MM.1S (cell line): ENCODE measurements around the gene RPL18A.

ENCODE experiments used
- DNase-seq: peaks from one replicate; pipeline ENCODE4 v3.0.0-alpha.2; 2015
- H2AFZ ChIP-seq: fragments of 300-600 bp; sonication (generic); 2 replicates; pipeline ENCODE4 v1.6.0; 2016; ENCODE audit warnings: antibody characterized with exemption, low read length
- H3F3A ChIP-seq: fragments of 300-600 bp; sonication (generic); 2 replicates; pipeline ENCODE4 v1.6.1; 2016; ENCODE audit warnings: mild to moderate bottlenecking, antibody characterized with exemption, low read length, moderate library complexity, mixed read lengths; ENCODE audit not compliant: insufficient read depth
- H3K27ac ChIP-seq: fragments of 300-600 bp; sonication (generic); 2 replicates; pipeline ENCODE4 v1.5.1; 2016; ENCODE audit warnings: mild to moderate bottlenecking, low read length
- H3K27me3 ChIP-seq: fragments of 300-600 bp; sonication (generic); replicated peaks from 2 replicates; pipeline ENCODE4 v1.6.0; 2016; ENCODE audit warnings: low read length; ENCODE audit not compliant: insufficient read depth
- H3K36me3 ChIP-seq: fragments of 300-600 bp; sonication (generic); replicated peaks from 2 replicates; pipeline ENCODE4 v1.6.1; 2016; ENCODE audit warnings: mild to moderate bottlenecking, low read length, mixed read lengths; ENCODE audit not compliant: insufficient read depth
- H3K4me1 ChIP-seq: fragments of 300-600 bp; sonication (generic); 2 replicates; pipeline ENCODE4 v1.6.1; 2016; ENCODE audit warnings: low read length, mixed read lengths
- H3K4me2 ChIP-seq: fragments of 300-600 bp; sonication (generic); 2 replicates; pipeline ENCODE4 v1.6.0; 2016; ENCODE audit warnings: low read depth, low read length
- H3K4me3 ChIP-seq: fragments of 300-600 bp; sonication (generic); 2 replicates; pipeline ENCODE4 v1.5.1; 2016; ENCODE audit warnings: low read length, mixed read lengths
- H3K79me2 ChIP-seq: fragments of 300-600 bp; sonication (generic); 2 replicates; pipeline ENCODE4 v1.6.1; 2016; ENCODE audit warnings: mixed run types, low read length, mixed read lengths
- H3K9ac ChIP-seq: fragments of 300-600 bp; sonication (generic); 2 replicates; pipeline ENCODE4 v1.6.1; 2016; ENCODE audit warnings: low read length, mixed read lengths
- H3K9me2 ChIP-seq: fragments of 300-600 bp; sonication (generic); replicated peaks from 2 replicates; pipeline ENCODE4 v1.6.1; 2016; ENCODE audit warnings: mild to moderate bottlenecking, low read length, mixed read lengths; ENCODE audit not compliant: insufficient read depth
- H3K9me3 ChIP-seq: fragments of 300-600 bp; sonication (generic); replicated peaks from 2 replicates; pipeline ENCODE4 v1.6.1; 2016; ENCODE audit warnings: mild to moderate bottlenecking, low read length, mixed read lengths; ENCODE audit not compliant: insufficient read depth
- H4K20me1 ChIP-seq: fragments of 300-600 bp; sonication (generic); 2 replicates; pipeline ENCODE4 v1.6.1; 2016; ENCODE audit warnings: mild to moderate bottlenecking, low read length, moderate library complexity, mixed read lengths; ENCODE audit not compliant: insufficient read depth
- CTCF ChIP-seq: fragments of 300-600 bp; sonication (generic); IDR thresholded peaks from 2 replicates; pipeline ENCODE4 v1.5.1; 2016; ENCODE audit warnings: antibody characterized with exemption, low read length, mixed read lengths
- EZH2 ChIP-seq: fragments of 300-600 bp; sonication (generic); optimal IDR thresholded peaks from 2 replicates; pipeline ENCODE3; 2017; ENCODE audit warnings: low read depth, mild to moderate bottlenecking, antibody characterized with exemption, low read length, mixed read lengths
- EZH2phosphoT487 ChIP-seq: fragments of 300-600 bp; sonication (generic); IDR thresholded peaks from 2 replicates; pipeline ENCODE4 v1.6.1; 2018; ENCODE audit warnings: antibody characterized with exemption, low read length

RPL18A gene

GRCh38 chr19:17831419-17831888 is 28.3 kb upstream of the RPL18A start:
- H3K4me1 ChIP-seq = no peaks in the 10 kb centered on the region
- H3K27ac ChIP-seq = no peak overlapping the region
- H3K4me2 ChIP-seq = no peak overlapping the region
- no peak for DNase-seq
- no peak overlapping the region for H2AFZ ChIP-seq
- TF ChIP-seq EZH2phosphoT487 = no peak
- no peak for TF ChIP-seq CTCF
- TF ChIP-seq EZH2 = no peak
- H3F3A ChIP-seq = no peaks in the 10 kb centered on the region
- no peak overlapping the region for H3K9ac ChIP-seq
- H3K79me2 ChIP-seq = no peaks in the 10 kb centered on the region
- H3K9me2 ChIP-seq = no peaks in the 10 kb centered on the region
- H3K9me3 ChIP-seq = no peaks in the 10 kb centered on the region
- no peaks in the 10 kb centered on the region for H4K20me1 ChIP-seq
- no peaks in the 10 kb centered on the region for H3K36me3 ChIP-seq
- H3K27me3 ChIP-seq = no peaks in the 10 kb centered on the region
- no peak overlapping the region for H3K4me3 ChIP-seq

DNA sequence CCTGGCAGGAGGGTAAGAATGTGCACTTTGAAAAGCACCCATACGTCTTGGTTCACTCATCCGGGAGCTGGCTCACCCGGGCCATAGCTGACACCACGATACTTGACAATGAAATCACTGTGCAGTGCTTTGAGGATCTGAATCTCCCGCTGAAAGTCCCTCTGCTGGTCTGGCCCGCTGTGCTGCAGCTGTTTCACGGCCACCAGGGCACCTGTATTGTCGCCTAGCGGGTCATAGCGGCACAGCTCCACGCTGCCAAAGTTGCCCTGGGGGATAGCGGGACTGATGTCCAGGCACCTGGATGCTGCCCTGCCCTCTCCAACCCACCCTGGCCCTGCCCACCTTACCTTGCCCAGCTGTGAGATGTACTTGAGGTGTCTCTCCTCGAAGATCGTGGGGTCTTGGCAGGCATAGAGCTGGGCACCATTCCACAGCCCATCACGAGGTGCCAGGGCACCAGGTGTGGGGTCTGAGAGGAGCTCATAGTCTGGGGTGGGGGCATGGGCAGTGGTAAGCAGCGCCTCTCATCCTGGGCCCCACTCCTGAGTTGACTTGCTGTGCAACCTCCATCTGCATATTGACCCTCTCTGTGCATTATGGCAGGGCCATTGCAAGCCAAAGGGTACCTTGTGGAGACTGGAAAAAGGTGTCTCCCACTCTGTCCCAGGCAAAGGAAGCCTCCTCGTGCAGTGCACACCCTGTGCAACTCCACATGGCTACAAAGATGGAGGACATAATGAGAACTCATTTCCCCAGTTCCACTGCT is 27.1 kb upstream of the RPL18A start:
- Histone ChIP-seq H3K4me2 (no peak overlapping the region), H3F3A (no peaks in the 10 kb centered on the region), H3K4me1 (no peaks in the 10 kb centered on the region), H3K27me3 (no peaks in the 10 kb centered on the region), H3K9me3 (no peaks in the 10 kb centered on the region), H3K4me3 (no peak overlapping the region), H3K9ac (no peak overlapping the region), H3K27ac (no peak overlapping the region), H2AFZ (no peak overlapping the region), H3K9me2 (no peaks in the 10 kb centered on the region), H3K79me2 (no peaks in the 10 kb centered on the region), H3K36me3 (no peaks in the 10 kb centered on the region), H4K20me1 (no peaks in the 10 kb centered on the region)
- no peak for TF ChIP-seq EZH2phosphoT487
- TF ChIP-seq EZH2 = no peak
- no peak for TF ChIP-seq CTCF
- no peak for DNase-seq

GRCh38 chr19:17834350-17835181 is 25.1 kb upstream of the RPL18A start:
- H3K4me1 ChIP-seq = no peaks in the 10 kb centered on the region
- no peak overlapping the region for H3K4me2 ChIP-seq
- H4K20me1 ChIP-seq = no peaks in the 10 kb centered on the region
- H3K4me3 ChIP-seq = no peak overlapping the region
- no peaks in the 10 kb centered on the region for H3K36me3 ChIP-seq
- no peaks in the 10 kb centered on the region for H3F3A ChIP-seq
- no peaks in the 10 kb centered on the region for H3K79me2 ChIP-seq
- TF ChIP-seq EZH2phosphoT487 = no peak
- H3K9ac ChIP-seq = no peak overlapping the region
- DNase-seq = no peak
- H3K9me3 ChIP-seq = no peaks in the 10 kb centered on the region
- H3K27me3 ChIP-seq = no peaks in the 10 kb centered on the region
- H3K27ac ChIP-seq = no peak overlapping the region
- H2AFZ ChIP-seq = no peak overlapping the region
- no peaks in the 10 kb centered on the region for H3K9me2 ChIP-seq
